Mesendoderm (in vitro differentiated cells): ENCODE measurements around the gene ARMC3.
"Not testable (repeated sequence)": the region's sequence is repeated elsewhere in the genome, so short reads cannot be mapped to it uniquely, and the experiment has no call there.

Experiments
- DNase-seq: peaks from one replicate; pipeline ENCODE4 v3.0.0; 2013
- H2AK5ac ChIP-seq: 2 replicates; pipeline ENCODE4 v1.6.1; 2013; ENCODE audit warnings: low read length, inconsistent platforms
- H2BK120ac ChIP-seq: 2 replicates; pipeline ENCODE4 v1.6.1; 2013; ENCODE audit warnings: low read depth, mild to moderate bottlenecking, low read length, moderate library complexity, mixed read lengths
- H2BK15ac ChIP-seq: replicated peaks from 2 replicates; pipeline ENCODE4 v1.6.1; 2013; ENCODE audit warnings: low read depth, mild to moderate bottlenecking, moderate library complexity
- H2BK5ac ChIP-seq: 2 replicates; pipeline ENCODE4 v1.6.1; 2013; ENCODE audit warnings: low read length, inconsistent platforms
- H3K18ac ChIP-seq: 2 replicates; pipeline ENCODE4 v1.6.1; 2013; ENCODE audit warnings: mild to moderate bottlenecking, low read length, mixed read lengths
- H3K23ac ChIP-seq: one replicate; pipeline ENCODE4 v1.6.1; 2013; ENCODE audit warnings: low read length
- H3K27ac ChIP-seq: 2 replicates; pipeline ENCODE4 v1.5.1; 2013; ENCODE audit warnings: low read depth, mild to moderate bottlenecking, inconsistent platforms, low read length, moderate library complexity
- H3K27me3 ChIP-seq: 2 replicates; pipeline ENCODE4 v1.6.1; 2013; ENCODE audit warnings: low read length, control low read depth, mild to moderate bottlenecking, inconsistent platforms; ENCODE audit not compliant: insufficient read depth, poor library complexity
- H3K36me3 ChIP-seq: 2 replicates; pipeline ENCODE4 v1.6.1; 2013; ENCODE audit warnings: low read length, inconsistent platforms; ENCODE audit not compliant: control insufficient read depth, insufficient read depth
- H3K4ac ChIP-seq: one replicate; pipeline ENCODE4 v1.6.1; 2013; ENCODE audit warnings: low read depth, mild to moderate bottlenecking, low read length, moderate library complexity
- H3K4me1 ChIP-seq: 2 replicates; pipeline ENCODE4 v1.6.1; 2013; ENCODE audit warnings: low read depth, low read length, inconsistent platforms; ENCODE audit not compliant: control insufficient read depth
- H3K4me2 ChIP-seq: 2 replicates; pipeline ENCODE4 v1.6.1; 2013; ENCODE audit warnings: low read length
- H3K4me3 ChIP-seq: 2 replicates; pipeline ENCODE4 v1.5.1; 2013; ENCODE audit warnings: mild to moderate bottlenecking, low read length
- H3K56ac ChIP-seq: one replicate; pipeline ENCODE4 v1.6.1; 2013; ENCODE audit warnings: low read length
- H3K79me1 ChIP-seq: 2 replicates; pipeline ENCODE4 v1.6.1; 2013; ENCODE audit warnings: low read length, inconsistent platforms
- H3K79me2 ChIP-seq: 2 replicates; pipeline ENCODE4 v1.6.1; 2013; ENCODE audit warnings: mild to moderate bottlenecking, low read length; ENCODE audit not compliant: control insufficient read depth, insufficient read depth
- H3K9ac ChIP-seq: 2 replicates; pipeline ENCODE4 v1.6.1; 2013; ENCODE audit warnings: low read length, inconsistent platforms
- H4K5ac ChIP-seq: one replicate; pipeline ENCODE4 v1.6.1; 2013; ENCODE audit warnings: low read length
- H4K8ac ChIP-seq: one replicate; pipeline ENCODE4 v1.6.1; 2013; ENCODE audit warnings: low read depth, mild to moderate bottlenecking, control low read depth, low read length, moderate library complexity
- WGBS: extraction: QIAGEN DNeasy Blood & Tissue Kit; methylation state at CpG from one replicate; pipeline ENCODE4 v1.1.7; 2013; ENCODE audit warnings: low lambda C conversion rate, missing lambda C conversion rate; ENCODE audit not compliant: insufficient coverage; ENCODE audit errors: extremely low coverage; 5-methylcytosine and 5-hydroxymethylcytosine counted together

ARMC3 gene

DNA sequence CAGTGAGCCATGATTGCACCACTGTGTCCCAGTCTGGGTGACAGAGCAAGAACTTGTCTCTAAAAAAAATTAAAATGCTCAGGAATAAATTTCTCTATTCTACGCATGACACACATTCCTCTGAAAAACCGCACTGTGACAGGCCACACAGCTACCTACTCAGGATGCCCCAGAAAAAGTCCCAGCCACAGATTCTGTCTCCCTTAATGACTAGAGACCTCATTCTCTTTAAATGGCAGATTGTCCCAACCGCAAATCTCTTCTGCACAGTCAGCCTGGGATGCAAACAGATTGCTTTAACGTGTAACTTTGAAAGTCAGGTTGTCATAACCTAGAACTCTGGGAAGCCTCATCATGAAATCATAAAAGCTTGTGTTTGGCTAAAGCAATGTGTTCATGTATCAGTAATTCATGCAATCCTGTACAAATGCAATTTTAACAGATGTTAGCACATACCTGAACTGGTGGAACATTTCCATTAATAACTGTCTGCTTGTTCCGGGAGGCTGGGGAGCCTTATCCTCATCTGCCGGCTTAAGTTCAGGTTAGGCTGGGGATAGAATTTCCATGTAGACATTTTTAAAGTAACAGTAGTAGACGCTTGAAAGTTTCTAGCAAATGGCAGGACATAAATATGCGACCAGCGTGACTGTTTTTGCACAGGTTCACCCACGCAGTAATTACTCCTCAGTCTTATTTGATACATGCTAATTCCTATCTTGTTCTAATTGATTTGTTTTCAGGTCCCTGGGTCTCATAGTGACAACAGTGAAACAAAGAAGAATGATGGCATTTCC lies 141.4 kb downstream of the ARMC3 start:
- no CpG with 5 or more reads among the region's 10 CpGs for WGBS
- Histone ChIP-seq H3K23ac (no peak overlapping the region), H2BK120ac (no peak overlapping the region), H3K18ac (no peak overlapping the region), H3K36me3 (no peaks in the 10 kb centered on the region), H3K4me2 (no peak overlapping the region), H3K4me1 (no peaks in the 10 kb centered on the region), H2AK5ac (no peak overlapping the region), H3K56ac (no peak overlapping the region), H3K27ac (no peak overlapping the region), H2BK15ac (no peak overlapping the region), H3K9ac (no peak overlapping the region), H3K79me2 (no peaks in the 10 kb centered on the region), H3K27me3 (no peaks in the 10 kb centered on the region), H4K5ac (no peak overlapping the region), H3K4me3 (no peak overlapping the region), H3K79me1 (no peaks in the 10 kb centered on the region), H2BK5ac (no peak overlapping the region), H4K8ac (no peak overlapping the region), H3K4ac (no peak overlapping the region)
- DNase-seq: no peak

GRCh38 chr10:23070092-23070912 lies 142.4 kb downstream of the ARMC3 start:
- not testable (repeated sequence) for H3K4me1 ChIP-seq, H2BK15ac ChIP-seq, H3K79me2 ChIP-seq, H2AK5ac ChIP-seq, DNase-seq, H3K27ac ChIP-seq, H3K23ac ChIP-seq, H2BK120ac ChIP-seq, H3K27me3 ChIP-seq, H4K5ac ChIP-seq, H3K79me1 ChIP-seq, H3K4me2 ChIP-seq, H4K8ac ChIP-seq, H3K36me3 ChIP-seq, H3K9ac ChIP-seq, H2BK5ac ChIP-seq, H3K4me3 ChIP-seq, H3K4ac ChIP-seq, H3K18ac ChIP-seq, H3K56ac ChIP-seq
- no CpG with 5 or more reads among the region's 12 CpGs for WGBS

DNA sequence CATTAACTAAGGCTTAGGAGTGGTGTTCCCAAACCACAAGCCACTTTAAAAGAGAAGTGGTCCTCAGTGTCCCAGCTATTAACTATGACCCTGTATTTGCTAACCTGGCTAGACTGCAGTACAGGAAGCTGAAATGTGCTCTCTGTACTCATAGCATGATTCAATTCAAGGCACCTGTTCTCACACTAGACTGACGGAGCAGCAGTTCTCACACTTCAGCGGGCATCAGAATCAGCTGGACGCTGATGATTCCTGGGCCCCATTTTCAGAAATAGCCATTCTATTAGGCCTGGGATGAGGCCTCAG lies 143.0 kb downstream of the ARMC3 start:
- Histone ChIP-seq H3K23ac (no peak overlapping the region), H3K27ac (no peak overlapping the region), H4K8ac (no peak overlapping the region), H3K36me3 (no peaks in the 10 kb centered on the region), H2AK5ac (no peak overlapping the region), H3K79me1 (no peaks in the 10 kb centered on the region), H3K9ac (no peak overlapping the region), H3K79me2 (no peaks in the 10 kb centered on the region), H3K4me2 (no peak overlapping the region), H4K5ac (no peak overlapping the region), H3K27me3 (no peaks in the 10 kb centered on the region), H2BK15ac (no peak overlapping the region), H2BK5ac (no peak overlapping the region), H3K4ac (no peak overlapping the region), H2BK120ac (no peak overlapping the region), H3K4me1 (no peaks in the 10 kb centered on the region), H3K18ac (no peak overlapping the region), H3K4me3 (no peak overlapping the region), H3K56ac (no peak overlapping the region)
- WGBS: no CpG with 5 or more reads among the region's 3 CpGs
- no peak for DNase-seq

GRCh38 chr10:23072593-23072992 lies 144.7 kb downstream of the ARMC3 start:
- H3K18ac ChIP-seq, H4K8ac ChIP-seq, H3K23ac ChIP-seq, H3K79me2 ChIP-seq, H3K4ac ChIP-seq, H3K36me3 ChIP-seq, H2AK5ac ChIP-seq, H3K9ac ChIP-seq, H3K27ac ChIP-seq, H3K4me1 ChIP-seq, H3K79me1 ChIP-seq, H3K27me3 ChIP-seq, H2BK15ac ChIP-seq, H3K4me3 ChIP-seq, H2BK120ac ChIP-seq, H4K5ac ChIP-seq, DNase-seq, H3K4me2 ChIP-seq, H2BK5ac ChIP-seq, H3K56ac ChIP-seq: not testable (repeated sequence)
- no CpG with 5 or more reads among the region's 3 CpGs for WGBS

GRCh38 chr10:23073527-23073926 lies 145.7 kb downstream of the ARMC3 start:
- Histone ChIP-seq H3K56ac (no peak overlapping the region), H3K79me2 (no peaks in the 10 kb centered on the region), H3K18ac (no peak overlapping the region), H3K27ac (no peak overlapping the region), H3K27me3 (no peaks in the 10 kb centered on the region), H2BK120ac (no peak overlapping the region), H3K23ac (no peak overlapping the region), H3K36me3 (no peaks in the 10 kb centered on the region), H3K4me3 (no peak overlapping the region), H3K79me1 (no peaks in the 10 kb centered on the region), H4K8ac (no peak overlapping the region), H4K5ac (no peak overlapping the region), H2AK5ac (no peak overlapping the region), H3K9ac (no peak overlapping the region), H2BK15ac (no peak overlapping the region), H3K4me1 (no peaks in the 10 kb centered on the region), H3K4ac (no peak overlapping the region), H3K4me2 (no peak overlapping the region), H2BK5ac (no peak overlapping the region)
- WGBS: no CpG with 5 or more reads among the region's 3 CpGs
- no peak for DNase-seq
